Measurements from ENCODE around the gene USHBP1.
A peak's percentile ranks its signal among the peaks of the same experiment; 100 is the strongest.

Gene USHBP1

GRCh38 chr19:17260842-17261325 lies 3.7 kb downstream of the USHBP1 start:
- peak; percentile 76 for DNase-seq

GRCh38 chr19:17259934-17260333 lies 4.6 kb downstream of the USHBP1 start:
- DNase-seq: no peak

GRCh38 chr19:17259118-17259780 lies 5.3 kb downstream of the USHBP1 start:
- no peak for DNase-seq

GRCh38 chr19:17256130-17256529 lies 8.4 kb downstream of the USHBP1 start:
- no peak for DNase-seq

- no peak for DNase-seq
These were observed 9.4 kb downstream of the USHBP1 start for GRCh38 chr19:17255150-17255621.

- no peak for DNase-seq
These were observed 9.9 kb downstream of the USHBP1 start for GRCh38 chr19:17254636-17255035.

- no peak for DNase-seq
These were observed 14.5 kb downstream of the USHBP1 start for GRCh38 chr19:17249887-17250548.

- no peak for DNase-seq
These were observed 16.4 kb downstream of the USHBP1 start for GRCh38 chr19:17248011-17248776.

GRCh38 chr19:17246681-17247425 lies 17.7 kb downstream of the USHBP1 start:
- no peak for DNase-seq

- no peak for DNase-seq
These were observed 19.0 kb downstream of the USHBP1 start, which contains the start of gene NR2F6 for GRCh38 chr19:17245535-17245984. Gene NR2F6, minus strand, starts transcription at chr19:17245919. Its CDS starts 699 bp downstream, at chr19:17245220.

- no peak for DNase-seq
These were observed 19.7 kb downstream of the USHBP1 start for GRCh38 chr19:17244618-17245534.

- DNase-seq: no peak
These were observed 20.5 kb downstream of the USHBP1 start for GRCh38 chr19:17243830-17244617.

GRCh38 chr19:17243211-17243829 lies 21.2 kb downstream of the USHBP1 start:
- DNase-seq: no peak

- DNase-seq: no peak
These were observed 21.9 kb downstream of the USHBP1 start for GRCh38 chr19:17242431-17243208.

- no peak for DNase-seq
These were observed 23.6 kb downstream of the USHBP1 start for GRCh38 chr19:17240826-17241399.

- no peak for DNase-seq
These were observed 24.3 kb downstream of the USHBP1 start for GRCh38 chr19:17240062-17240752.

- no peak for DNase-seq
These were observed 26.5 kb downstream of the USHBP1 start for GRCh38 chr19:17237747-17238706.
